Spleen (tissue), 11 donors: Measurements from ENCODE around the gene CA10. TPM values are rescaled to one million over a fixed set of nuclear protein-coding genes. Genes with fewer than 3 reads are reported as not detected.

Source experiments
- DNase-seq: peaks from one replicate; pipeline ENCODE4 v3.0.0-alpha.2; 2020
- H3K27ac ChIP-seq, 8 donors: fragments of 200-600 bp; sonication (generic) in 7 of 8; 1 replicate in 4 of 8; 2 replicates in 4 of 8; pipeline versions ENCODE4 v1.5.0 to v1.8.0; 2016 to 2021; ENCODE audit warnings: inconsistent platforms in 4 of 8, mild to moderate bottlenecking in 4 of 8, moderate library complexity in 1 of 8
- H3K27me3 ChIP-seq, 7 donors: fragments of 200-600 bp; sonication (generic) in 6 of 7; replicated peaks in 1 of 7; 1 replicate in 4 of 7; 2 replicates in 3 of 7; pipeline versions ENCODE4 v1.5.0 to v1.8.0; 2016 to 2021; ENCODE audit warnings: inconsistent platforms in 3 of 7, mild to moderate bottlenecking in 1 of 7
- H3K36me3 ChIP-seq, 6 donors: fragments of 200-600 bp; sonication (generic) in 5 of 6; 1 replicate in 4 of 6; 2 replicates in 2 of 6; pipeline versions ENCODE4 v1.5.0 to v1.8.0; 2016 to 2021; ENCODE audit warnings: inconsistent platforms in 2 of 6
- H3K4me1 ChIP-seq, 6 donors: fragments of 200-600 bp; sonication (generic) in 5 of 6; 1 replicate in 3 of 6; 2 replicates in 3 of 6; pipeline versions ENCODE4 v1.5.0 to v1.8.0; 2016 to 2021; ENCODE audit warnings: inconsistent platforms in 3 of 6
- H3K4me3 ChIP-seq, 8 donors: fragments of 200-600 bp; sonication (generic) in 7 of 8; 1 replicate in 4 of 8; 2 replicates in 4 of 8; pipeline versions ENCODE4 v1.5.0 to v1.8.0; 2016 to 2021; ENCODE audit warnings: inconsistent platforms in 4 of 8, mild to moderate bottlenecking in 4 of 8, moderate library complexity in 2 of 8
- H3K9me3 ChIP-seq, 8 donors: fragments of 200-600 bp; sonication (generic) in 7 of 8; 1 replicate in 4 of 8; 2 replicates in 4 of 8; pipeline versions ENCODE4 v1.5.0 to v1.8.0; 2016 to 2021; ENCODE audit warnings: inconsistent platforms in 4 of 8
- CTCF ChIP-seq, 11 experiments: fragments of 200-600 bp in 7 of 11; fragments of 450-650 bp in 4 of 11; sonication (generic) in 4 of 11; IDR thresholded peaks in 8 of 11; conservative IDR thresholded peaks in 3 of 11; 1 replicate in 7 of 11; 2 replicates in 4 of 11; pipeline versions ENCODE4 v1.4.0 to v1.8.0; 2016 to 2021; ENCODE audit warnings: antibody characterized with exemption in 11 of 11, inconsistent platforms in 4 of 11, mild to moderate bottlenecking in 1 of 11
- POLR2A ChIP-seq, 3 donors: fragments of 450-650 bp; IDR thresholded peaks; one replicate each; pipeline ENCODE4 v1.5.1; 2017; ENCODE audit warnings: antibody characterized with exemption in 3 of 3, mild to moderate bottlenecking in 1 of 3
- POLR2AphosphoS5 ChIP-seq, 3 donors: sonication (generic); formaldehyde crosslinking; IDR thresholded peaks; one replicate each; pipeline ENCODE4 v1.5.1; 2017; ENCODE audit warnings: antibody characterized with exemption in 3 of 3
- WGBS, 5 donors: extraction: QIAGEN DNeasy Blood & Tissue Kit in 3 of 5; methylation state at CpG; one replicate each; pipeline versions ENCODE4 v1.1.5 to v1.1.7; 2013 to 2018; 5-methylcytosine and 5-hydroxymethylcytosine counted together
- intact Hi-C: fragments of 100-400 bp; cut with DNase I; formaldehyde crosslinking; loops from one replicate; pipeline ENCODE4 v1.15.0; 2023; ENCODE audit warnings: low total_unique reads
- polyA plus RNA-seq, 3 donors: library from polyadenylated mRNA; stranded (reverse); fragments of 200-250 nt; gene quantifications; one replicate each; pipeline ENCODE4 v1.2.1, GENCODE V29; 2013
- total RNA-seq, 7 donors: library from RNA; depleted of rRNA in 3 of 7; stranded (reverse); fragments of >200 nt in 3 of 7; fragmentation: NEBNext Ultra II Directional in 4 of 7; extraction: Animal tissue kit (Norgen Biotek cat#: 25700) in 4 of 7; gene quantifications; one replicate each; pipeline versions ENCODE4 v1.1.0 to v1.2.1, GENCODE V29; 2016 to 2021
- donor health status: healthy with polysubstance abuse.
- donor health status: DM: no; HTN: no; CAD: no; lungs with moderate emphysema.
- donor health status: DM: no; HTN: no; CAD: no.
- donor health status: Bipolar disorder and iron deficiency.
- donor health status: healthy.
- donor health status: DM: no; HTN: no; CAD: no.
- donor health status: DM: yes; HTN: yes; CAD: no.

CA10 gene
- total and polyA plus RNA-seq, 10 donors: 0.19 to 0.22 TPM; not detected in 8

- WGBS, 5 donors: 61 to 70% (median 65%) methylated on average over 7 of the region's 7 CpGs
Observed at GRCh38 chr17:51711581-51711980, 446.9 kb downstream of the CA10 start.

GRCh38 chr17:51710634-51710979 is 447.9 kb downstream of the CA10 start:
- intact Hi-C loops: no loop called here
- TF ChIP-seq CTCF (IDR thresholded peaks at IDR 0.05 in 8 of 11, conservative IDR thresholded peaks at IDR 0.05 in 3 of 11) (no peak), POLR2A (IDR thresholded peaks at IDR 0.05) (no peak), POLR2AphosphoS5 (IDR thresholded peaks at IDR 0.05) (no peak)
- no peak for DNase-seq
- Histone ChIP-seq H3K4me3 (no peak overlapping the region), H3K27ac (no peak overlapping the region), H3K27me3 (peaks cover 0 to 8% (median 0%) of the 10 kb centered on the region in 7 donors), H3K4me1 (no peaks in the 10 kb centered on the region), H3K36me3 (no peaks in the 10 kb centered on the region), H3K9me3 (no peaks in the 10 kb centered on the region)
- 58 to 74% (median 67%) methylated on average over 3 of the region's 3 CpGs for WGBS, 5 donors

More at GRCh38 chr17:51711581-51711980, 446.9 kb downstream of the CA10 start:
- Histone ChIP-seq H3K36me3 (no peaks in the 10 kb centered on the region), H3K27me3 (peaks cover 0 to 8% (median 0%) of the 10 kb centered on the region in 7 donors), H3K4me1 (no peaks in the 10 kb centered on the region), H3K27ac (no peak overlapping the region), H3K4me3 (no peak overlapping the region), H3K9me3 (no peaks in the 10 kb centered on the region)
- intact Hi-C loops: no loop called here
- no peak for TF ChIP-seq CTCF (IDR thresholded peaks at IDR 0.05 in 8 of 11, conservative IDR thresholded peaks at IDR 0.05 in 3 of 11)
- TF ChIP-seq POLR2AphosphoS5 (IDR thresholded peaks at IDR 0.05): no peak
- TF ChIP-seq POLR2A (IDR thresholded peaks at IDR 0.05): no peak
- DNase-seq: no peak

- peaks cover 0 to 8% (median 0%) of the 10 kb centered on the region in 7 donors for H3K27me3 ChIP-seq
- WGBS, 5 donors: 71 to 88% (median 75%) methylated on average over 7 of the region's 7 CpGs
- H3K27ac ChIP-seq: no peak overlapping the region
- no peaks in the 10 kb centered on the region for H3K9me3 ChIP-seq
- intact Hi-C loops: no loop called here
- H3K4me3 ChIP-seq: no peak overlapping the region
- no peaks in the 10 kb centered on the region for H3K36me3 ChIP-seq
- no peak for DNase-seq
- H3K4me1 ChIP-seq: no peaks in the 10 kb centered on the region
- TF ChIP-seq POLR2A (IDR thresholded peaks at IDR 0.05) (no peak), CTCF (IDR thresholded peaks at IDR 0.05 in 8 of 11, conservative IDR thresholded peaks at IDR 0.05 in 3 of 11) (no peak), POLR2AphosphoS5 (IDR thresholded peaks at IDR 0.05) (no peak)
Observed at GRCh38 chr17:51709694-51710633, 448.6 kb downstream of the CA10 start.

- Histone ChIP-seq H3K9me3 (no peaks in the 10 kb centered on the region), H3K27me3 (peaks cover 0 to 8% (median 0%) of the 10 kb centered on the region in 7 donors), H3K4me1 (no peaks in the 10 kb centered on the region), H3K27ac (no peak overlapping the region), H3K36me3 (no peaks in the 10 kb centered on the region), H3K4me3 (no peak overlapping the region)
- WGBS, 5 donors: 68 to 92% (median 80%) methylated on average over 2 of the region's 2 CpGs
- intact Hi-C loops: no loop called here
- no peak for DNase-seq
- TF ChIP-seq CTCF (IDR thresholded peaks at IDR 0.05 in 8 of 11, conservative IDR thresholded peaks at IDR 0.05 in 3 of 11) (no peak), POLR2AphosphoS5 (IDR thresholded peaks at IDR 0.05) (no peak), POLR2A (IDR thresholded peaks at IDR 0.05) (no peak)
Observed at GRCh38 chr17:51707216-51707615, 451.3 kb downstream of the CA10 start.
